PC-3 (cell line): ENCODE data around the gene PLD1. TPM values are rescaled to one million over a fixed set of nuclear protein-coding genes. Genes with fewer than 3 reads are reported as not detected.
A peak's percentile ranks its signal among the peaks of the same experiment; 100 is the strongest.

Source experiments
- ATAC-seq: fragments of 200-7000 bp; cut with Tn5 transposase; 2 replicates; pipeline ENCODE4 v1.9.1; 2020; ENCODE audit warnings: mild to moderate bottlenecking, moderate library complexity
- BruUV-seq: library from RNA; stranded (reverse); fragments of 400-500 nt; replicated peaks from 2 replicates; lab custom pipeline; 2021; lab: Mats Ljungman, UMichigan
- CTCF ChIA-PET: fragments of 300-600 bp; sonication (Branson Sonifier 250); formaldehyde crosslinking; loops from one replicate; lab custom pipeline; 2022; ENCODE audit warnings: antibody characterized with exemption; lab: Charles Lee
- POLR2A ChIA-PET: fragments of 300-600 bp; sonication (Branson Sonifier 250); formaldehyde crosslinking; loops from one replicate; lab custom pipeline; 2022; ENCODE audit warnings: antibody characterized with exemption; ENCODE audit not compliant: unreplicated experiment; lab: Charles Lee
- DNase-seq: peaks from one replicate; pipeline ENCODE4 v3.0.0-alpha.2; 2015
- H2AFZ ChIP-seq: fragments of 300-600 bp; sonication (generic); 2 replicates; pipeline ENCODE4 v1.6.0; 2016; ENCODE audit warnings: antibody characterized with exemption, low read length
- H3F3A ChIP-seq: fragments of 300-600 bp; sonication (generic); one replicate; pipeline ENCODE4 v1.6.0; 2017; ENCODE audit warnings: antibody characterized with exemption, low read length, control low read depth, mild to moderate bottlenecking; ENCODE audit not compliant: unreplicated experiment
- H3K27ac ChIP-seq: fragments of 300-600 bp; sonication (generic); 2 replicates; pipeline ENCODE4 v1.5.1; 2016; ENCODE audit warnings: mild to moderate bottlenecking, low read length
- H3K27me3 ChIP-seq: fragments of 300-600 bp; sonication (generic); 2 replicates; pipeline ENCODE4 v1.6.1; 2016; ENCODE audit warnings: low read length, mixed read lengths
- H3K36me3 ChIP-seq: fragments of 300-600 bp; sonication (generic); 2 replicates; pipeline ENCODE4 v1.6.1; 2016; ENCODE audit warnings: low read depth, mixed run types, low read length, mixed read lengths
- H3K4me1 ChIP-seq: fragments of 300-600 bp; sonication (generic); 2 replicates; pipeline ENCODE4 v1.5.1; 2016; ENCODE audit warnings: low read length; ENCODE audit not compliant: insufficient read depth
- H3K4me2 ChIP-seq: fragments of 300-600 bp; sonication (generic); 2 replicates; pipeline ENCODE4 v1.6.0; 2016; ENCODE audit warnings: low read length
- H3K4me3 ChIP-seq: fragments of 300-600 bp; sonication (generic); 2 replicates; pipeline ENCODE4 v1.5.1; 2016; ENCODE audit warnings: mild to moderate bottlenecking, low read length, mixed read lengths
- H3K79me2 ChIP-seq: fragments of 300-600 bp; sonication (generic); 2 replicates; pipeline ENCODE4 v1.6.1; 2017; ENCODE audit warnings: low read length, mixed read lengths
- H3K9ac ChIP-seq: fragments of 300-600 bp; sonication (generic); 2 replicates; pipeline ENCODE4 v1.6.0; 2016; ENCODE audit warnings: mild to moderate bottlenecking, low read length
- H3K9me2 ChIP-seq: fragments of 300-600 bp; sonication (generic); replicated peaks from 2 replicates; pipeline ENCODE4 v1.6.1; 2016; ENCODE audit warnings: mixed run types, low read length, mixed read lengths
- H3K9me3 ChIP-seq: fragments of 300-600 bp; sonication (generic); 2 replicates; pipeline ENCODE4 v1.6.1; 2016; ENCODE audit warnings: low read length, mixed read lengths
- H4K20me1 ChIP-seq: fragments of 300-600 bp; sonication (generic); 2 replicates; pipeline ENCODE4 v1.6.1; 2016; ENCODE audit warnings: low read length, mixed read lengths
- EZH2 ChIP-seq: fragments of 300-600 bp; sonication (generic); IDR thresholded peaks from one replicate; pipeline ENCODE4 v1.6.1; 2017; ENCODE audit warnings: antibody characterized with exemption, mild to moderate bottlenecking, low read length; ENCODE audit not compliant: unreplicated experiment
- EZH2phosphoT487 ChIP-seq: fragments of 300-600 bp; sonication (generic); IDR thresholded peaks from 2 replicates; pipeline ENCODE4 v1.6.1; 2018; ENCODE audit warnings: mild to moderate bottlenecking, antibody characterized with exemption, low read length, borderline replicate concordance
- intact Hi-C: fragments of 100-400 bp; cut with micrococcal nuclease; formaldehyde crosslinking; loops from 2 replicates; pipeline ENCODE4 v1.9.0; 2023
- total RNA-seq: library from RNA; depleted of rRNA; stranded (reverse); fragments of >200 nt; gene quantifications from 2 replicates; pipeline ENCODE4 v1.2.3, GENCODE V29; 2014
- TF ChIP-seq, protein P1 (sequence below): fragments of 300-600 bp; sonication (generic); conservative IDR thresholded peaks from 2 replicates; pipeline ENCODE4 v1.5.1; 2017; ENCODE audit warnings: antibody characterized with exemption, low read depth, mild to moderate bottlenecking, low read length

PLD1 gene
- total RNA-seq, 1 experiment from 2014 or later, result 7.3 TPM

DNA sequence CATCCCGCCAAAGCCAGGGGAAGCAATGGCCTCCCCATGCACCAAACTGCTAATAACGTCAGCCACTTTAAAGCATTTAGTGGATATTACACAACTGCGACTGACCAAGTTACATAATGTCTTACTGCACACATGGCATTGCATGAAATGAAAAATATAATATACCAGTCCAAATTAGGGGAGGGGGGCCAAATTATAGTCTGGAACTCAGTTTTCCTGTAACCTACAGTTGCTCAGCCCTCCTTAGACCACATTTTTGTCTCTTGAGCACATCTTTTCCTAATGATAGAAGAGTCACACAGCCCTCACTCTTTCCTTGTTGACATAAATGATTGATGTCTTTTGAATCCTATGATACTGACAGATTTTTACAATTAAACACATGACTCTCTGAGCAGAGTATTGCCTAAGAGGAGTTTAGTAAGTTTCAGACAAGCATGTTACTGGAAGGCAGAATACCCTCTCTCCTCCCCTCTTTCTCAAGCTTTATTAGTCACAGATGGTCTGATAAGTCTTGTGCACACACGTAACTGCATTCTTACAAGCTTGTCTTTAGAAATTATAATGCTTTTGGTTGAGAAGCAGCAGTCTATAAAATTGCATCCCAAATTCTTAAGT is 1.1 kb upstream of the PLD1 start:
- BruUV-seq, result no TSS peak
- ATAC-seq, result peak; percentile 16
- Histone ChIP-seq H2AFZ (no peak overlapping the region), H3K4me2 (peak overlapping the region; percentile 85), H3K9me2 (no peaks in the 10 kb centered on the region), H3K4me1 (peaks cover 43% of the 10 kb centered on the region), H3K27me3 (no peaks in the 10 kb centered on the region), H4K20me1 (no peaks in the 10 kb centered on the region), H3K9me3 (no peaks in the 10 kb centered on the region), H3K9ac (peak overlapping the region; percentile 98), H3K4me3 (peak overlapping the region; percentile 78; the same call in 1 of the 2 replicates), H3K36me3 (no peaks in the 10 kb centered on the region), H3K27ac (peak overlapping the region; percentile 90), H3F3A (peaks cover 9% of the 10 kb centered on the region), H3K79me2 (peaks cover 5% of the 10 kb centered on the region)
- TF ChIP-seq EZH2phosphoT487 (no peak), EZH2 (no peak)
- TF ChIP-seq, protein P1, sequence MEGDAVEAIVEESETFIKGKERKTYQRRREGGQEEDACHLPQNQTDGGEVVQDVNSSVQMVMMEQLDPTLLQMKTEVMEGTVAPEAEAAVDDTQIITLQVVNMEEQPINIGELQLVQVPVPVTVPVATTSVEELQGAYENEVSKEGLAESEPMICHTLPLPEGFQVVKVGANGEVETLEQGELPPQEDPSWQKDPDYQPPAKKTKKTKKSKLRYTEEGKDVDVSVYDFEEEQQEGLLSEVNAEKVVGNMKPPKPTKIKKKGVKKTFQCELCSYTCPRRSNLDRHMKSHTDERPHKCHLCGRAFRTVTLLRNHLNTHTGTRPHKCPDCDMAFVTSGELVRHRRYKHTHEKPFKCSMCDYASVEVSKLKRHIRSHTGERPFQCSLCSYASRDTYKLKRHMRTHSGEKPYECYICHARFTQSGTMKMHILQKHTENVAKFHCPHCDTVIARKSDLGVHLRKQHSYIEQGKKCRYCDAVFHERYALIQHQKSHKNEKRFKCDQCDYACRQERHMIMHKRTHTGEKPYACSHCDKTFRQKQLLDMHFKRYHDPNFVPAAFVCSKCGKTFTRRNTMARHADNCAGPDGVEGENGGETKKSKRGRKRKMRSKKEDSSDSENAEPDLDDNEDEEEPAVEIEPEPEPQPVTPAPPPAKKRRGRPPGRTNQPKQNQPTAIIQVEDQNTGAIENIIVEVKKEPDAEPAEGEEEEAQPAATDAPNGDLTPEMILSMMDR, result no peak
- ChIA-PET CTCF (no interaction called here), POLR2A (interaction anchor here (0.5 to 2.3 kb wide), 2 partner anchors 18 to 23 kb away, joined by 3 to 14 read pairs; no protein-coding TSS in a partner anchor)
- intact Hi-C loops, result loop anchor here (1.0 to 5.0 kb wide), 2 partner anchors 18 to 156 kb away; no protein-coding TSS in a partner anchor
- DNase-seq, result peak; percentile 93

DNA sequence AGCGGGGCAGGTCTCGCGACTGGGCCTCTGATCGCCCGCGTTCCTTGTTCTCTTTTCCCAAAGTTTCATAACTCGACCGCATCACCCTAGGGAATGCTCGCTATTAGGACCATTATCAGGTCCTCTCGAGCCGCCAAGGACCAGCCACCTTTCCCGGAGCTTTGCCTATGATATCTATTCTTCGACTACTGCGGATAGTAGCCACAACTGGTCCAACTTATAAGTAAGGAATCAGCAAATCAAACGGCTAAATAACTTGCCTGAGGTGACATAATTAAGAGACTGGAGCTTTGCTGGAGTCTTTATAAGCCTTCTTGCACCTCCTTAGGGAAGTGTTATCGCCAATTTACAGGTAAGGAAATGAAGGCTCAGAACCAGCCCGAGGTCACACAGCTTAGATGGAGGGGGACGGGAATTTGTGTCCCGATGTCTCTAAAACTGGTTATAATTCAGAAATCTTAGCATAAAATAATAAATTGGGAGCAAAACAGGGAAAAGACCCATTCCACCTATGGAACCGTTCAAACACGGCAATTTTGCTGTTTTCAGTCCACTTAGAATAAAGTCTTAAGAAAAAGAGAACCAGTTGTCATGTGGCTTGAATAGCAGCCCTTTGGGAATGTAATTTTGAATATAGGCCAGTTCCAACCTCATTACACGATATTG is 479 bp upstream of the PLD1 start:
- H3K9me3 ChIP-seq, result no peaks in the 10 kb centered on the region
- peaks cover 6% of the 10 kb centered on the region for H3K79me2 ChIP-seq
- TF ChIP-seq EZH2phosphoT487 (no peak), EZH2 (no peak)
- TF ChIP-seq, protein P1, result no peak
- peaks cover 9% of the 10 kb centered on the region for H3F3A ChIP-seq
- H3K36me3 ChIP-seq, result no peaks in the 10 kb centered on the region
- H3K4me3 ChIP-seq, result peak overlapping the region; percentile 78
- no peaks in the 10 kb centered on the region for H3K9me2 ChIP-seq
- intact Hi-C loops, result loop anchor here (1.0 to 5.0 kb wide), 2 partner anchors 19 to 157 kb away; no protein-coding TSS in a partner anchor
- BruUV-seq, result TSS peak; percentile 64
- H3K4me2 ChIP-seq, result peak overlapping the region; percentile 85
- H3K9ac ChIP-seq, result peak overlapping the region; percentile 98
- peaks cover 43% of the 10 kb centered on the region for H3K4me1 ChIP-seq
- H4K20me1 ChIP-seq, result no peaks in the 10 kb centered on the region
- no peak for DNase-seq
- H2AFZ ChIP-seq, result peak overlapping the region; percentile 64
- POLR2A ChIA-PET, result interaction anchor here (0.7 to 2.3 kb wide), 6 partner anchors 15 to 531 kb away, joined by 3 to 14 read pairs (median 6); no protein-coding TSS in a partner anchor
- no peaks in the 10 kb centered on the region for H3K27me3 ChIP-seq
- no peak for ATAC-seq
- H3K27ac ChIP-seq, result peak overlapping the region; percentile 90
- CTCF ChIA-PET, result interaction anchor here (0.7 kb wide), 1 partner anchor 15 kb away, joined by 3 read pairs; no protein-coding TSS in a partner anchor
